ENCODE results near the gene DNAJC6. TPM values are rescaled to one million over a fixed set of nuclear protein-coding genes. Genes with fewer than 3 reads are reported as not detected.

Gene DNAJC6
- total and polyA plus RNA-seq, 2 of the 13 experiments (the other 11 are each of a cell fraction or from before 2014, with no cell fraction given), result 1.0 to 1.6 TPM

DNA sequence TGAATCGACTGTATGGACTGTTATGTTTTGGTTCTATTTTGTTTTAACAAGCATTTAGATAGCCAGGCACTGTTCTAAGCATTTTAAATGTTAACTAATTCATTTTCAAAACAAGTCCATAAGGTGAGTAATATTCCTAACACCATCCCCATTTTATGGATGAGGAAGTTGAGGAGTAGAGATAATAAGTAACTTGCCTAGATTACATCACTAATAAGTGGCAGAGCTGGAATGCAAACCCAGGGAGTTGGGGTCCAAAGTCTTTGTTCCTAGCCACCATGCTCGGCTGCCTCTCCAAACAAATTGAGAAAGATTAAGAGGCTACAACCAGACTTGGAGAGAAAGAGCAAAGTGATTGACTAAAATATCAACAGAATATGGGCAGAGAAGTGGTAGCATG, 98.5 kb downstream of the DNAJC6 start (continued):
- no peak for TF ChIP-seq SNAPC5 (CRISPR knock-in tag; IDR thresholded peaks at IDR 0.05; ENCODE audit: borderline replicate concordance)
- TF ChIP-seq RAD21 (CRISPR knock-in tag; IDR thresholded peaks at IDR 0.05), result 0 out of 2 replicates have a peak, but pooled peaks have one; percentile 9
- TF ChIP-seq GATAD2A (CRISPR knock-in tag; IDR thresholded peaks at IDR 0.05), result peak; percentile 60
- TF ChIP-seq ZMYM4 (CRISPR knock-in tag; IDR thresholded peaks at IDR 0.05), result peak; percentile 75
- peak; percentile 18; the same call in 1 of the 2 replicates for TF ChIP-seq BCL6 (CRISPR knock-in tag; IDR thresholded peaks at IDR 0.05)
- peak; percentile 59 for TF ChIP-seq CEBPG (CRISPR knock-in tag; IDR thresholded peaks at IDR 0.05)
- peak; percentile 60 for TF ChIP-seq HNF4G (IDR thresholded peaks at IDR 0.05; ENCODE audit: borderline replicate concordance, low read depth, low read length)
- TF ChIP-seq HNF4G (CRISPR knock-in tag; IDR thresholded peaks at IDR 0.05; ENCODE audit: borderline replicate concordance, low read depth), result no peak
- TF ChIP-seq MIXL1 (CRISPR knock-in tag; IDR thresholded peaks at IDR 0.05), result peak; percentile 85
- peak; percentile 77 for TF ChIP-seq HNF1A (IDR thresholded peaks at IDR 0.05; ENCODE audit: low read depth)
- 0 out of 2 replicates have a peak, but pooled peaks have one; percentile 73 for TF ChIP-seq HNF1A (CRISPR knock-in tag; IDR thresholded peaks at IDR 0.05; ENCODE audit: borderline replicate concordance)
- peak; percentile 74 for TF ChIP-seq ZNF644 (CRISPR knock-in tag; IDR thresholded peaks at IDR 0.05; ENCODE audit: low read depth)
- TF ChIP-seq U2AF2 (IDR thresholded peaks at IDR 0.05; ENCODE audit: low read depth, low read length), result no peak
- TF ChIP-seq HNF4A (CRISPR knock-in tag; IDR thresholded peaks at IDR 0.05), result peak; percentile 84
